Measurements from ENCODE around the gene DCBLD1.

- TF ChIP-seq CTCF (IDR thresholded peaks at IDR 0.05; ENCODE audit: low read depth, low read length, missing input control) (no peak), MAX (IDR thresholded peaks at IDR 0.05) (no peak), RAD21 (IDR thresholded peaks at IDR 0.05) (no peak), TAF1 (conservative IDR thresholded peaks at IDR 0.05) (no peak), SP1 (IDR thresholded peaks at IDR 0.05) (no peak), NR2F2 (IDR thresholded peaks at IDR 0.05) (no peak), RXRA (IDR thresholded peaks at IDR 0.05) (no peak), REST (IDR thresholded peaks at IDR 0.05) (no peak), EGR1 (IDR thresholded peaks at IDR 0.05; ENCODE audit: low read depth in 2 of 2) (no peak), YY1 (IDR thresholded peaks at IDR 0.05) (no peak)
Observed at GRCh38 chr6:117512056-117512828, 29.8 kb downstream of the DCBLD1 start.

Measured in liver (tissue), 3 donors.